Measurements from ENCODE around the gene CACNG7. TPM values are rescaled to one million over a fixed set of nuclear protein-coding genes. Genes with fewer than 3 reads are reported as not detected.
A peak's percentile ranks its signal among the peaks of the same experiment; 100 is the strongest.

The CACNG7 gene
- total RNA-seq, 1 experiment from 2014 or later = 22.7 TPM

DNA sequence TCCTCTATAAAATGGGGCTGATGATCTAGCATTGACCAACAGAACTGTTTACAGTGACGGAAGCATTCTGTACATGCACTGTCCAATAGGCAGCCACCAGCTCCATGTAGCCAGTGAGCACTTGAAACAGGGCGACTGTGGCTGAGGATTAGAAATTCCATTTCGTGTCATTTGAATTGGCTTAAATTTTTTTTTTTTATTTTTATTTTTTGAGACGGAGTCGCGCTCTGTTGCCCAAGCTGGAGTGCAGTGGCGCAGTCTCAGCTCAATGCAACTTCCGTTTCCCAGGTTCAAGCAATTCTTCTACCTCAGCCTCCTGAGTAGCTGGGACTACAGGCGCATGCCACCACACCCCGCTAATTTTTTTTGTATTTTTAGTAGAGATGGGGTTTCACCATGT is 24.0 kb upstream of the CACNG7 start:
- no peak overlapping the region for H2BK120ac ChIP-seq (ENCODE audit: low read depth, low read length, poor library complexity, severe bottlenecking)
- no peak overlapping the region for H2AFZ ChIP-seq (ENCODE audit: low read length)
- H2BK12ac ChIP-seq (ENCODE audit: insufficient read length, low read depth, low read length) = no peak overlapping the region
- no peak overlapping the region for H3K27ac ChIP-seq (ENCODE audit: insufficient read length, low read depth, low read length)
- no peak overlapping the region for H2BK15ac ChIP-seq (ENCODE audit: low read depth, low read length)
- H3K23ac ChIP-seq (ENCODE audit: insufficient read length, low read depth, low read length) = no peak overlapping the region
- H3K9me3 ChIP-seq (ENCODE audit: control insufficient read depth, low read depth, low read length) = no peaks in the 10 kb centered on the region
- H3K23me2 ChIP-seq (ENCODE audit: insufficient read length, low read depth, low read length, poor library complexity, severe bottlenecking) = peaks cover 28% of the 10 kb centered on the region
- no peaks in the 10 kb centered on the region for H3K79me2 ChIP-seq (ENCODE audit: insufficient read depth, low read length)
- Mint-ChIP-seq H3K27me3 (ENCODE audit: low read depth) (peaks cover 23% of the 10 kb centered on the region), H3K36me3 (ENCODE audit: insufficient read depth in 1 of 3, low read depth in 3 of 3) (no peaks in the 10 kb centered on the region; a peak in 2 of 7 replicates), H3K27ac (no peak overlapping the region), H3K4me3 (peak overlapping the region in 1 of 2 experiments; percentile 10; a peak in 1 of 5 replicates), H3K4me1 (peaks cover 18 to 23% of the 10 kb centered on the region in 2 experiments), H3K9me3 (no peaks in the 10 kb centered on the region)
- H3K56ac ChIP-seq (ENCODE audit: insufficient read length, low read depth, low read length) = no peak overlapping the region
- no peak overlapping the region for H4K8ac ChIP-seq (replicated peaks; ENCODE audit: insufficient read length, low read depth, low read length)
- no CpG with 5 or more reads among the region's 10 CpGs for WGBS (ENCODE audit: extremely low coverage, insufficient read length, low lambda C conversion rate)
- H3K14ac ChIP-seq (ENCODE audit: insufficient read depth, low read length) = no peak overlapping the region
- H3K4ac ChIP-seq (ENCODE audit: low read depth, low read length) = no peak overlapping the region
- H3K4me1 ChIP-seq (ENCODE audit: insufficient read depth, low read length) = no peaks in the 10 kb centered on the region; the same call in 1 of the 2 replicates
- H4K20me1 ChIP-seq (ENCODE audit: control insufficient read depth, insufficient read depth, insufficient read length) = no peaks in the 10 kb centered on the region
- no peak overlapping the region for H3T11ph ChIP-seq (ENCODE audit: low read length)
- H2AK5ac ChIP-seq (ENCODE audit: insufficient read length, low read length) = no peak overlapping the region
- H3K9ac ChIP-seq (ENCODE audit: extremely low read depth, insufficient read length, low read length) = no peak overlapping the region
- H2BK20ac ChIP-seq (ENCODE audit: low read depth, low read length, poor library complexity, severe bottlenecking) = no peak overlapping the region
- H4K91ac ChIP-seq (ENCODE audit: insufficient read length, low read depth, low read length) = no peak overlapping the region
- TF ChIP-seq, protein P1, sequence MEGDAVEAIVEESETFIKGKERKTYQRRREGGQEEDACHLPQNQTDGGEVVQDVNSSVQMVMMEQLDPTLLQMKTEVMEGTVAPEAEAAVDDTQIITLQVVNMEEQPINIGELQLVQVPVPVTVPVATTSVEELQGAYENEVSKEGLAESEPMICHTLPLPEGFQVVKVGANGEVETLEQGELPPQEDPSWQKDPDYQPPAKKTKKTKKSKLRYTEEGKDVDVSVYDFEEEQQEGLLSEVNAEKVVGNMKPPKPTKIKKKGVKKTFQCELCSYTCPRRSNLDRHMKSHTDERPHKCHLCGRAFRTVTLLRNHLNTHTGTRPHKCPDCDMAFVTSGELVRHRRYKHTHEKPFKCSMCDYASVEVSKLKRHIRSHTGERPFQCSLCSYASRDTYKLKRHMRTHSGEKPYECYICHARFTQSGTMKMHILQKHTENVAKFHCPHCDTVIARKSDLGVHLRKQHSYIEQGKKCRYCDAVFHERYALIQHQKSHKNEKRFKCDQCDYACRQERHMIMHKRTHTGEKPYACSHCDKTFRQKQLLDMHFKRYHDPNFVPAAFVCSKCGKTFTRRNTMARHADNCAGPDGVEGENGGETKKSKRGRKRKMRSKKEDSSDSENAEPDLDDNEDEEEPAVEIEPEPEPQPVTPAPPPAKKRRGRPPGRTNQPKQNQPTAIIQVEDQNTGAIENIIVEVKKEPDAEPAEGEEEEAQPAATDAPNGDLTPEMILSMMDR (conservative IDR thresholded peaks at IDR 0.05) = no peak
- H3K4me2 ChIP-seq (ENCODE audit: insufficient read depth, insufficient read length, low read length) = no peak overlapping the region
- no peak for DNase-seq
- H2BK5ac ChIP-seq (ENCODE audit: insufficient read length, low read length) = no peak overlapping the region
- no peak overlapping the region for H3K18ac ChIP-seq (ENCODE audit: insufficient read length, low read depth, low read length)
- H3K27me3 ChIP-seq (ENCODE audit: insufficient read depth, low read length) = no peaks in the 10 kb centered on the region
- H4K5ac ChIP-seq (ENCODE audit: insufficient read length, low read depth, low read length) = no peak overlapping the region
- no peaks in the 10 kb centered on the region for H3K79me1 ChIP-seq (ENCODE audit: insufficient read depth, low read depth, low read length, poor library complexity, severe bottlenecking)
